ENCODE results near the gene CFAP97D2. TPM values are rescaled to one million over a fixed set of nuclear protein-coding genes. Genes with fewer than 3 reads are reported as not detected.

CFAP97D2 gene
- polyA plus RNA-seq, 3 donors = 0.21 TPM; not detected in 2

- H3K9me3 ChIP-seq (replicated peaks in 1 of 2; ENCODE audit: control insufficient read depth in 1 of 2, insufficient read depth in 1 of 2, low read length in 2 of 2) = no peaks in the 10 kb centered on the region
- WGBS (ENCODE audit: insufficient coverage) = 100% methylated on average over 3 of the region's 6 CpGs
- intact Hi-C loops (cut with micrococcal nuclease) = no loop called here
- peak overlapping the region in 1 of 7 donors; percentile 57 for H3K27ac Mint-ChIP-seq
- H3K36me3 ChIP-seq (replicated peaks in 1 of 2; ENCODE audit: control insufficient read depth in 1 of 2, insufficient read depth in 2 of 2, low read length in 2 of 2) = peaks cover 76 to 96% of the 10 kb centered on the region in 2 donors
- H3K4me1 ChIP-seq (ENCODE audit: control insufficient read depth in 1 of 2, insufficient read depth in 2 of 2, low read length in 2 of 2) = no peaks in the 10 kb centered on the region
- no peak overlapping the region for H2AFZ ChIP-seq (ENCODE audit: insufficient read depth, low read depth, low read length, poor library complexity, severe bottlenecking)
- peaks cover 0 to 10% (median 0%) of the 10 kb centered on the region in 7 donors for H3K9me3 Mint-ChIP-seq
- H4K20me1 ChIP-seq (ENCODE audit: insufficient read depth, low read length) = no peaks in the 10 kb centered on the region
- H3K4me3 ChIP-seq (replicated peaks in 1 of 3; ENCODE audit: low read depth in 2 of 3, low read length in 3 of 3) = no peak overlapping the region
- no peak overlapping the region for H3K27ac ChIP-seq (ENCODE audit: low read depth in 1 of 2, low read length in 2 of 2)
- no peaks in the 10 kb centered on the region for H3K4me1 Mint-ChIP-seq
- no peak overlapping the region for H3K4me2 ChIP-seq (replicated peaks; ENCODE audit: extremely low read depth, low read length, poor library complexity, severe bottlenecking)
- no peak overlapping the region for H3K9ac ChIP-seq (ENCODE audit: insufficient read depth, low read length, poor library complexity, severe bottlenecking)
- H3K27me3 ChIP-seq (ENCODE audit: control insufficient read depth in 2 of 2, insufficient read depth in 2 of 2, low read length in 2 of 2) = no peaks in the 10 kb centered on the region
- no peaks in the 10 kb centered on the region for H3K79me2 ChIP-seq (ENCODE audit: insufficient read depth, low read length)
- no peak for DNase-seq
- peaks cover 73 to 84% of the 10 kb centered on the region in 2 donors for H3K36me3 Mint-ChIP-seq
- no peak overlapping the region for H3K4me3 Mint-ChIP-seq
- TF ChIP-seq CTCF (IDR thresholded peaks at IDR 0.05) = no peak
- peaks cover 0 to 2% (median 0%) of the 10 kb centered on the region in 3 donors for H3K27me3 Mint-ChIP-seq (ENCODE audit: low read depth in 3 of 3)
Measured at GRCh38 chr13:114268344-114269280, 89.6 kb downstream of the CFAP97D2 start.

GRCh38 chr13:114269281-114269770 is 90.3 kb downstream of the CFAP97D2 start:
- no peaks in the 10 kb centered on the region for H3K4me1 ChIP-seq (ENCODE audit: control insufficient read depth in 1 of 2, insufficient read depth in 2 of 2, low read length in 2 of 2)
- Mint-ChIP-seq H3K27me3 (ENCODE audit: low read depth in 3 of 3) (peaks cover 0 to 2% (median 0%) of the 10 kb centered on the region in 3 donors), H3K9me3 (peaks cover 0 to 10% (median 0%) of the 10 kb centered on the region in 7 donors), H3K4me3 (no peak overlapping the region), H3K4me1 (peaks cover 2% of the 10 kb centered on the region), H3K27ac (peak overlapping the region in 2 of 7 donors; percentile 57 to 66), H3K36me3 (peaks cover 69 to 82% of the 10 kb centered on the region in 2 donors)
- H3K27me3 ChIP-seq (ENCODE audit: control insufficient read depth in 2 of 2, insufficient read depth in 2 of 2, low read length in 2 of 2) = no peaks in the 10 kb centered on the region
- no peak overlapping the region for H3K4me2 ChIP-seq (replicated peaks; ENCODE audit: extremely low read depth, low read length, poor library complexity, severe bottlenecking)
- H3K4me3 ChIP-seq (replicated peaks in 1 of 3; ENCODE audit: low read depth in 2 of 3, low read length in 3 of 3) = no peak overlapping the region
- no peaks in the 10 kb centered on the region for H3K9me3 ChIP-seq (replicated peaks in 1 of 2; ENCODE audit: control insufficient read depth in 1 of 2, insufficient read depth in 1 of 2, low read length in 2 of 2)
- no peaks in the 10 kb centered on the region for H3K79me2 ChIP-seq (ENCODE audit: insufficient read depth, low read length)
- H3K9ac ChIP-seq (ENCODE audit: insufficient read depth, low read length, poor library complexity, severe bottlenecking) = no peak overlapping the region
- no peaks in the 10 kb centered on the region for H4K20me1 ChIP-seq (ENCODE audit: insufficient read depth, low read length)
- DNase-seq = no peak
- WGBS (ENCODE audit: insufficient coverage) = no CpG with 5 or more reads among the region's 4 CpGs
- no peak overlapping the region for H3K27ac ChIP-seq (ENCODE audit: low read depth in 1 of 2, low read length in 2 of 2)
- intact Hi-C loops (cut with micrococcal nuclease) = no loop called here
- H2AFZ ChIP-seq (ENCODE audit: insufficient read depth, low read depth, low read length, poor library complexity, severe bottlenecking) = no peak overlapping the region
- peaks cover 71 to 96% of the 10 kb centered on the region in 2 donors for H3K36me3 ChIP-seq (replicated peaks in 1 of 2; ENCODE audit: control insufficient read depth in 1 of 2, insufficient read depth in 2 of 2, low read length in 2 of 2)
- no peak for TF ChIP-seq CTCF (IDR thresholded peaks at IDR 0.05)

Small RNA genes lying within 50 kb of the gene (small RNA-seq; reads per million reads assigned to genes)
- not detected for gene MIR548AR (ENCODE audit: insufficient read length, low read depth)

Other genes with a start within 250 kb of the CFAP97D2 start
- under 1 TPM in 2 of 3 donors, not detected in 1; 0.05 to 0.35 TPM for gene C13orf46, start 205.2 kb upstream of the CFAP97D2 start, polyA plus RNA-seq
- gene RASA3, start 46.6 kb upstream of the CFAP97D2 start, polyA plus RNA-seq = 10 to 100 TPM in 2 of 3 donors, 1 to 10 TPM in 1; 9.0 to 32.6 (median 16.6) TPM
- gene CDC16, start 55.6 kb downstream of the CFAP97D2 start, polyA plus RNA-seq = 10 to 100 TPM; 15.6 to 72.1 (median 21.1) TPM
- 10 to 100 TPM in 1 of 3 donors, 1 to 10 TPM in 2; 6.1 to 39.1 (median 7.0) TPM for gene UPF3A, start 102.3 kb downstream of the CFAP97D2 start, polyA plus RNA-seq
- 10 to 100 TPM in 1 of 3 donors, 1 to 10 TPM in 2; 8.9 to 12.9 (median 9.2) TPM for gene CHAMP1, start 135.2 kb downstream of the CFAP97D2 start, polyA plus RNA-seq

Measured in CD14-positive monocyte (primary cell).